Epidermal melanocyte (primary cell): ENCODE data around the gene TOM1L2.

ENCODE experiments used
- DNase-seq: peaks from one replicate; pipeline ENCODE4 v3.0.0; 2011; ENCODE audit warnings: low spot score; ENCODE audit not compliant: insufficient read length

Gene TOM1L2

GRCh38 chr17:17849845-17850373, 122.3 kb downstream of the TOM1L2 start:
- no peak for DNase-seq

GRCh38 chr17:17849147-17849820, 122.9 kb downstream of the TOM1L2 start:
- DNase-seq, result no peak

DNA sequence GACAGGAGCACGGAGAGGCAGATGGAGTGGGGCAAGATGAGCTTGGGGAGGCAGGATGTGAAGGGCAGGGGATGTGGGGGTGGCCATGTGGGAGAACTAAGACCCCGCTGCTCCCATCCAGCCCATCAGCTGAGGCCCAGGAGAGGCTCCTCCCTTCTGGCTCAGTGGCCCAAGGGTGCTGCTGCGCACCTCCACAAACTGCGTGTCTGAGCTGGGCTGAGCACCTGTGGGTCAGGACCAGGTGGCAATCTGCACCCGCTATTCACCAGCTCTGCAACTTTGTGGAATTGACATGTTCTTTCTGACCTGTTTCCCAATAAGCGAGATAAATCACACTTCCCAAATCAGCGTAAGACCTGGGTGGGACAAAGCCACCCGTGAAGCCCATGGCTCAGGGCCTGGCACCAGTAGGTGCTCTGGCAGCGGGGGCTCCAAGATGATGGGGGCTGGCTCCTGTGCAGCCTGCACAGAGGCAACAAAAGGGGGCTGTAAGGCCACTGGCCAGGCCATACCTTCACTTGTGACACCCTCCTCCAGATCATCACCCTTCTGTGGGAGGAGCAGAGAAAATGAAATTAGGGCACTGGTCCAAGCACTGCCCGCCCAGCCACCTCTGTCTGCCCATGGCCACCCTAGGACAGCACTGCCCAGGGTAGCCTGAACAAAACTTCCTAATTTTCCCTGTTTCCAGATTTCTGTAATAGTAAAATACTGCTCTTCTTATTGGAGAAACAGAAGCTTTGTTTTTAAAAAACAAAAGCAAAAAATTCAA, 123.7 kb downstream of the TOM1L2 start:
- DNase-seq, result no peak

DNA sequence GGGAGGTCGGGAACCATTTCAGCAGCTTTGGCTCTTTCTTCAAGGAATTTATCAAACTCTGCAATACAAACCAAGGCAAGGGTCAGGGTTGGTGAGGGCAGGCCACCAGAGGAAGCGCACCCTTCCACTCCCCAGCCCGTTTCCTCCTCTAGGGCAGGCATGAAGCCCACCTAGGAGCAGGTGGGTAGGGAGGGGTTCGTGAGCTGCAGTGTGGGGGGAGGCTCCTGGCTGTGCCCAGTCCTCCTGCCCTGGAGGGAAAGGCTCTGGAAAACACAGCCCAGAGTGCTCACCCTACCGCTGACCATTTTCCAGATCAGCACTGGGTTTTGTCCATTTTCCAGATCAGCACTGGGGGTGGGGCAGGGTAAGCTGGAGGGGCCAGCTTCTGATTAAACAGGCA, 124.5 kb downstream of the TOM1L2 start:
- DNase-seq, result no peak

DNA sequence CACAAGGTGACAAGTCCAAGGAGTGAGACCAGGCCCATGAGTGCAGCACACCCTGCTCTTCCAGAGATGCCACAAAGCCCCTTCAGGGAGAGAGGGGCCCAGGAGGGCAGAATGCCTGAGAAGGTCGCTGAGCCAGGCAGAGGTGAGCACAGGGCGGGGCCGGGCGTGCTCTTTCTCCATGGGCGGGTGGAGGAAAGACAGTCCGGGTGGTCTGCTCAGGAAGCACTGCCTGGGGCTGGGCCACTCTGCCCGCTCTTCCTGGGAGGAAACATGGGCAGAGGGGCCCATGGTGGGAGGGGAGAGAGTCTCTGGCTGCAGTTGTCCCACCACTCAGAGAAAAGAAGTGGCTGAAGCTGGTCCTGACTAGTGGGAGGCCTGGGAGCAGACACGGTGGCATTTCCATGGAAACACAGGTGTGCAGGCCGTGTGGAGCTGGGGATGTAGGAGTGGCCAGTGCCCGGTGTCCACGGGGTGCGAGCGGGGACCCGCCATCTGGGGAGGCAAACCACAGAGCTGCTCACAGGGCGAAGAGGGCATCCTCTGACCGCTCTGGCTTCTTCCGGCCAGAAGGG, 125.0 kb downstream of the TOM1L2 start:
- DNase-seq, result no peak

GRCh38 chr17:17846645-17847044, 125.6 kb downstream of the TOM1L2 start:
- no peak for DNase-seq

DNA sequence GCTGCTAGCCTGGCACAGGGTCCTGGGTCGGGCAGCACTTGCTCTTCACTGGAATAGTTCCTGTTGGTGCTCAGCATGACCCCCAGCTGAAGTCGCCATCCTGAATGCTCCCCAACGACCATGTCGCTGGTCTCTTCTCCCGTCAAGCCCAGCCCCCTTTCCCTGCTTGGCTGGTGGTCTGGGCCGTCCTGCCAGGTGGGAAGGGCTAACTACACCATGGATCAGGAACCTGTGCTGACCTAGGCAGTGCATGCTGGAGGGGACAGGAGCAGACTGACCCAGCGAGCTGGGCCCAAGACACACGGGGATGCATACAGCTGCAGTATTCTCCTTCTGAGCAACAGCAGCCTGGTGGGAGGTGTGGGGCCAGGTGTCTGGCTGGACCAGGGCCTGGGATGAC, 126.2 kb downstream of the TOM1L2 start:
- no peak for DNase-seq

DNA sequence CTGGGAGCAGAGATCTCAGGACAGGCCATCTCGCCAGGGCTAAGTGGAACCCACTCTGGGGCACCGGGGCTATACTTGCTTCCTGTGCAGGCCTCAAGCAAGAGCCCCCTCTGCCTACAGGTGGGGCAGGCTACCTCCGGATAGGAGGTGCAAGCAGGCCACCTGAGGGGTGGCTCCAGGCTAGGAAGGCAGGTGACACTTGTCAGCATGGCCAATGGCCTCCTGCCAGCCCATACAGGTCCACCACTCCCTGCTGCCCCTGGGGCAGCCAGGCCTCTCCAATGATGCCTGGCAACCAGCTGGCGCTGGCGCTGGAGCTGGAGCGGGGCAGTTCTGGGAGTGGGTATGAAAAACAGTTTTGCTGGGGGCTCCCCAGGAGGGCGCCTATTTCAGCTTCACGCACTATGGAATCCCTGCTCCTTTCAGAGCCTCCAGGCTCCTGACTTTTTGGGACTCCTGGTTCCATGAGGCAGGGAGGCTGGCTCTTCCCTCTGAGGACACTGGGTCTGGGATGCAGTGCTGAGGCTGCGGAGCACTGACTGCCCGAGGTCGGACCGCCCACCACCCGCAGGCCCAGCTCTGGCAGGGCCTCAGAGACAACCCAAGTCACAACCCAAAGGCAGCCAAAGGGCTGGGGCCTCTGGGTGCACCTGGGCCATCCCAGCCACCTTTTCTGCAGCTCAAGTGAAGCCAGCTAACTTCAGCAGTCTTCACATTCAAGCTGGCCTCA, 127.0 kb downstream of the TOM1L2 start:
- no peak for DNase-seq

DNA sequence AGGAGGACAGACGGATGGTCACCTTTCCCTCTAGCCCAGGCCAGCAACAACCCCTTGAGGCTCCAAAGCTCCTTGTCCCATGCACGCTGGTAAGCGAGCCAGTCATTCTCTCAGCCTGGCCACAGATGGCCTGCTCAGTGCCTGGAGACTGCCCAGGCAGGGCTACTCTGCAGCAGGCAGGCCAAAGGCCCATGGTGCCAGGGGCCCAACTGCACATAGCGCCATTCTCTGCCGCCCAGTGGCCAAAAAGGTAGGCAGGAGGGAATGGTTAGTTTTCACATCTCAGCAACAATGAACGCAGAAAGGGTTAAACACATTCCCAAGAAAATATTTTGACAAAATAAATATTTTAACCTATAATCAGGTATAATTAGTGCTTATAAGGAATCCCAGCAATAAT, 127.7 kb downstream of the TOM1L2 start:
- no peak for DNase-seq

- DNase-seq, result no peak
These were observed 128.1 kb downstream of the TOM1L2 start for GRCh38 chr17:17844079-17844478.

- no peak for DNase-seq
These were observed 129.1 kb downstream of the TOM1L2 start for GRCh38 chr17:17843096-17843495.

GRCh38 chr17:17842111-17842876, 129.9 kb downstream of the TOM1L2 start:
- DNase-seq, result no peak

DNA sequence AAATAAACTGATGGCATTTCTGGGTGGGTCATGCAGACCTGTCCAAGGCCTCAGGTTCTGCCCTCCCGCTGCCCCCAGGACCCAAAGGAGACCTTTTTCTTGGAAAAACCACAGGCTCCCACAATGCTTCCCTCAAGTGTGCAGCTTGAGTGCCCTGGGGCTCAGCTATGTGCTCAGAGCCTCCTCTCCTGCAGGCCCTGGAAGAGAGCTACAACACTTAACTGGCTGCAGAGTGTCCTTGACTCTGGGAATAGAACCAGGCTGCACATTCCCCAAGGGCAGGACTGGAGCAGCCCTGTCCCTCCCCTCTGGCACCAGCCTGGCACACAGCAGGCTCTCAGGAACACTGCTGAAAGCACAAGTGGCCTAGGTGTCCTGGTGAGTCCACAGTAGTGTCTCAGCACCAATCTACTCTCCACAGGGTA, 130.6 kb downstream of the TOM1L2 start:
- DNase-seq, result no peak

DNA sequence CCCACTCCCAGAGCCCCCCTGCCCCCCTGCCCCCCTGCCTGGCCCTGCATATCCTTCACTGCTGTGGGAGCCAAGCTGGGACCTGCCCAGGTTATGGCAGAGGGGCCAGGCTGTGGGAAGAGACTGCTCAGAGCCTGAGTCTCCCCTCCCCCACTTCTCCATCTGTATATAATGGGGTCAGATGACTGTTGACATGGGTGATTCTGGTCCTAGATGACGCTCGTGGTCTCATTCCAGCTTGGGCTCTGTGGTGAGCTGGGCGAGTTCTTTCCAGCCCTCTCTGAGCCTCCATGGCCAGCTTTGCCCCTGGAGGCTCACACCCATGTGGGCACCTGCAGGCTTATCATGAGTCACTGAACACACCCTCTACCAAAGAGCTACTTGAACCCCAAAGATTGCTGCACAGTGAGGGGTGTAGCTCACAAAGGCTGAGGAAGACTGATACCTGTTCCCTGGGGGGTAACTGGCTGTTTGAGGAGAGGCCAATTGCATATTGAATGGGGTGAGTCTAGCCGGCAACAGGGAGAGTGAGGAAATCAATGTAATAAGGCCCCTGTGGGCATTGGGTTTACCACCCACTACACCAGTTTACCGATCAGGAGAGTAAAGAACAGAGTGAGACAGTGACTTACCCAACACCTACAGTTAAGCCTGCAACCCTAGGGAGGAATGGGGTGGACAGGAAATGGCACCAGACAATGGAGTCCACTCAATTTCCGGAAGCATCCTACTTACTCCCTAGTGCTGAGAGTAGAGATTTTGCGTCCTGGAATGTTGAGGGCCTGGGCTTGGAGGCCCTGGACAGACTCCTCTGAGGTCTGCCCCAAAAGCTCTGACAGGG, 131.2 kb downstream of the TOM1L2 start:
- DNase-seq, result no peak

DNA sequence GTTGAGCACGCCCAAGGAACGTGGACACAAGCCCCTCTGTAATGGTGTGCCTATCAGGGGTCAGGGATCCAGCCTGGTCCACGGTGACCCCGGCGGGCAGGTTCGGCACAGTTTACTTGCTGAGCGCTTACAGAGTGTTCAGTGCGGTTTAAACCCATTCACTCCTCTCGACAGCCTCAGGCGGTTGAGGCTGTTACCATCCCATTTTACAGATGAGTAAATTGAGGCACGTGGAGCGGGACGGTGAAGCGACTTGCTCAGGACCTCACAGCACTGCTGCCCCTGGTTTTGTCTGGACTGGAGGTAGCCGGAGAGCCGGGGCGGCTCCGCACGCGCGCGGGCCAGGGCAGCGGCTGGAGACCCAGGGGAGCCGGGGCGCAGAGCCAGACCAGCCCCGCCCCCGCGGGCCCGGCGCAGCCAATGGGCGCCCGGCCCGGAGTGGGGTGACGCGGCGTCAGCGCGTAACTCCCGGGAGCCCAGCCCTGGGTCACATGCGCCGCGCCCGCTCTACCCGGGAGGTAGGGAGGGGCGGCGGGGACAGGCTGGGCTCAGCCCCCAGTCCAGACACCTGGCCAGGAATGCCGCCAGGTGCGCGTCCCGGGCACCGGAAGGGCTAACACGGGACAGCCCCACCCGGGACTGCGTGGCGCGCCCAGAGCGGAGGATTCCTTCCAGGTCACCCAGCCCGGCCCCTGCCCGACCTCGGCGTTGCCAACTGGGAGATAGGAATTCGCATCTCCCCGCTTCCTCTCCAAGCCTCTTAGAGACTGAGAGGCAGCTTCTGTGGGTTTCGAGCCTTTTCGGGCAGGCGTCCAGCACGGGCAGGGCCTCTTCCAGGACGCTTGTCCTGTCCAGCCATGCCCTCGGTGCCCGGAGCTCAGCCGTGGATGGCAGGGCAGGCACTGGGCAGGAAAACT, 132.2 kb downstream of the TOM1L2 start:
- peak; percentile 96 for DNase-seq

GRCh38 chr17:17837966-17838962, 133.9 kb downstream of the TOM1L2 start:
- no peak for DNase-seq

DNA sequence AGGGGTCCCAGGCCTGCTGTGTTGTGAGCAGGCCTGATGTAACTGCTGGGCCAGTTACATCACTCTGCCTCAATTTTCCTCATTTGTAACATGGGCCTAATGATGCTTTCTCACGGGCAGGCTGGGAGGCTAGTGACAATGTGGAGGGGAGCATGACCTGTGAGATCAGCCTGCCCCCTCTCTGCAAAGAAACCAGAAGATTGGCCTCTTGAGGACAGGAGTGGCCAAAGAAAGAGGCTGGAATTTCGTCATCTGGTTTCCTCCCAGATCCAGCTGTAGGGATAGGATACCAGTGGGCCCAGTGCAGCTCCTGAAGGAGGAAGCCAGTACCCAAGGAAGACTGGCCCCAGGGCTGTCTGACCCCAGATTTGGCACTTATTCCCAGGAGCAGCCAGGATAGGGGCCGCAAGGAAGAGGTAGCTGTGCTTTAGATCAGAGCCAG, 134.8 kb downstream of the TOM1L2 start:
- DNase-seq, result no peak
